Measurements from ENCODE around the gene EDN1. TPM values are rescaled to one million over a fixed set of nuclear protein-coding genes. Genes with fewer than 3 reads are reported as not detected.

EDN1 gene
- total RNA-seq, 4 donors from 2014 or later, result 2.8 to 13.8 (median 7.7) TPM

GRCh38 chr6:12264671-12265070, 25.5 kb upstream of the EDN1 start:
- no peak for DNase-seq
- intact Hi-C loops (cut with DNase I; ENCODE audit: low total_unique reads), result no loop called here
- TF ChIP-seq POLR2A (IDR thresholded peaks at IDR 0.05), result no peak
- TF ChIP-seq, protein P1, sequence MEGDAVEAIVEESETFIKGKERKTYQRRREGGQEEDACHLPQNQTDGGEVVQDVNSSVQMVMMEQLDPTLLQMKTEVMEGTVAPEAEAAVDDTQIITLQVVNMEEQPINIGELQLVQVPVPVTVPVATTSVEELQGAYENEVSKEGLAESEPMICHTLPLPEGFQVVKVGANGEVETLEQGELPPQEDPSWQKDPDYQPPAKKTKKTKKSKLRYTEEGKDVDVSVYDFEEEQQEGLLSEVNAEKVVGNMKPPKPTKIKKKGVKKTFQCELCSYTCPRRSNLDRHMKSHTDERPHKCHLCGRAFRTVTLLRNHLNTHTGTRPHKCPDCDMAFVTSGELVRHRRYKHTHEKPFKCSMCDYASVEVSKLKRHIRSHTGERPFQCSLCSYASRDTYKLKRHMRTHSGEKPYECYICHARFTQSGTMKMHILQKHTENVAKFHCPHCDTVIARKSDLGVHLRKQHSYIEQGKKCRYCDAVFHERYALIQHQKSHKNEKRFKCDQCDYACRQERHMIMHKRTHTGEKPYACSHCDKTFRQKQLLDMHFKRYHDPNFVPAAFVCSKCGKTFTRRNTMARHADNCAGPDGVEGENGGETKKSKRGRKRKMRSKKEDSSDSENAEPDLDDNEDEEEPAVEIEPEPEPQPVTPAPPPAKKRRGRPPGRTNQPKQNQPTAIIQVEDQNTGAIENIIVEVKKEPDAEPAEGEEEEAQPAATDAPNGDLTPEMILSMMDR (IDR thresholded peaks at IDR 0.05), result no peak

DNA sequence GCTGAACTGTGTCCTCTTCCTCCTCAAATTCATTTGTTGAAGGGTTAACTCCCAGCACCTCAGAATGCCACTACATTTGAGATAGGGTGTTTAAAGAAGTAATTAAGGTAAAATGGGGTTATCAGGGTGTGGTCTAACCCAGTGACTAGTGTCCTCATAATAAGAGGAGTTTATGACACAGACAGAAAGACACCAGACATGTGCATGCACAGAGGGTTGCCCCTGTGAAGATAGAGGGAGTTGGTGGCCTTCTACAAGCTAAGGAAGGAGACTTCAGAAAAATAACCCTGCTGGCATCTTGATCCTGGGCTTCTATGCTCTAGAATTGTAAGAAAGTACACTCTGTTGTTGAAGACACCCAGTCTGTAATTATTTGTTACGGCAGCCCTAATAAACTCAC, 24.9 kb upstream of the EDN1 start:
- no peaks in the 10 kb centered on the region for H3K27me3 ChIP-seq
- no peak for TF ChIP-seq POLR2A (IDR thresholded peaks at IDR 0.05)
- TF ChIP-seq, protein P1 (IDR thresholded peaks at IDR 0.05), result no peak
- no peak overlapping the region for H3K4me3 ChIP-seq
- H3K9me3 ChIP-seq, result no peaks in the 10 kb centered on the region
- intact Hi-C loops (cut with DNase I; ENCODE audit: low total_unique reads), result no loop called here
- no peak for DNase-seq
- H3K27ac ChIP-seq, result no peak overlapping the region
- no peaks in the 10 kb centered on the region for H3K36me3 ChIP-seq
- no peaks in the 10 kb centered on the region for H3K4me1 ChIP-seq

More at GRCh38 chr6:12264671-12265070, 25.5 kb upstream of the EDN1 start:
- Histone ChIP-seq H3K27me3 (no peaks in the 10 kb centered on the region), H3K9me3 (no peaks in the 10 kb centered on the region), H3K4me1 (no peaks in the 10 kb centered on the region), H3K27ac (no peak overlapping the region), H3K4me3 (no peak overlapping the region), H3K36me3 (no peaks in the 10 kb centered on the region)

DNA sequence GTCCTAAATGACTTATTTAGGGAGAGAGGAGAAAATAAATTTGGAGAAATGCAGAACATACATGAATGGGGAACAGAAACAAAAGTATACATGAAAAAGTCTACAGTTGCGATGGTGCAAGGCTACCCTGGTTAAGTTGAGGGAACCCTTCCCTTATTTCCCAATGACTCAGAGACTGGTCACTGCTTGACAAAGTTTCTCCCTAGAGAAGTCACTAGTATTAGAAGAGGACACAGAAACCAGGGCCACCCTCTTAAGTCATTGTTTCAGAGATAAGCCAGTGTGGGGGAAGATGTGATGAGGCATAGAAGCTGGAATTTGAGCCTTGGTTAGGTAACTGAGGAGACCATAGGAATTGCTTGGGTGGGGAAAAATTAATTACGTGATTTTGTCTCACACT, 24.4 kb upstream of the EDN1 start:
- TF ChIP-seq, protein P1 (IDR thresholded peaks at IDR 0.05), result no peak
- no peak overlapping the region for H3K4me3 ChIP-seq
- no peaks in the 10 kb centered on the region for H3K9me3 ChIP-seq
- H3K4me1 ChIP-seq, result no peaks in the 10 kb centered on the region
- H3K36me3 ChIP-seq, result no peaks in the 10 kb centered on the region
- no peak overlapping the region for H3K27ac ChIP-seq
- no peak for DNase-seq
- intact Hi-C loops (cut with DNase I; ENCODE audit: low total_unique reads), result no loop called here
- H3K27me3 ChIP-seq, result no peaks in the 10 kb centered on the region

GRCh38 chr6:12266571-12266970, 23.6 kb upstream of the EDN1 start:
- DNase-seq, result no peak
- intact Hi-C loops (cut with DNase I; ENCODE audit: low total_unique reads), result no loop called here
- H3K27me3 ChIP-seq, result no peaks in the 10 kb centered on the region

DNA sequence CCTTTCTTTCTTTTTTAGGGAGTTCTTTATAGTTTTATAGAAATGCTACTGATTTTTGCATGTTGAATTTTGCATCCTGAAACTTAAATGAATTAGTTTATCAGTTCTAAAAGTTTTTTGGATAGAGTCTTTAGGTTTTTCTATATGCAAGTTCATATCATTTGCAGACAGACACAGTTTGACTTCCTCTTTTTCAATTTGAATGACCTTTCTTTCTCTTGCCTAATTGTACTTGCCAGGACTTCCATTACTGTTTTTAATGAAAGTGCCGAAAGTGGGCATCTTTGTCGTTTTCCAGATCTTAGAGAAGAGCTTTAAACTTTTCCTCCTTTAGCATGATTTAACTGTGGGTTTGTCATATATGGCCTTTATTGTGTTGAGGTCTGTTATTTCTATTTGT, 21.1 kb upstream of the EDN1 start:
- Histone ChIP-seq H3K27me3 (no peaks in the 10 kb centered on the region), H3K4me1 (no peaks in the 10 kb centered on the region), H3K36me3 (no peaks in the 10 kb centered on the region), H3K9me3 (peaks cover 0 to 4% of the 10 kb centered on the region in 2 donors), H3K27ac (no peak overlapping the region), H3K4me3 (no peak overlapping the region)
- TF ChIP-seq POLR2A (IDR thresholded peaks at IDR 0.05), result no peak
- TF ChIP-seq, protein P1 (IDR thresholded peaks at IDR 0.05), result no peak
- no peak for DNase-seq
- intact Hi-C loops (cut with DNase I; ENCODE audit: low total_unique reads), result no loop called here

More at GRCh38 chr6:12266571-12266970, 23.6 kb upstream of the EDN1 start:
- Histone ChIP-seq H3K4me1 (no peaks in the 10 kb centered on the region), H3K4me3 (no peak overlapping the region), H3K9me3 (peaks cover 0 to 4% of the 10 kb centered on the region in 2 donors), H3K27ac (no peak overlapping the region), H3K36me3 (no peaks in the 10 kb centered on the region)
- TF ChIP-seq POLR2A (IDR thresholded peaks at IDR 0.05), result no peak
